GM21390 (cell line): ENCODE data around the gene RCSD1.
"Not testable (repeated sequence)": the region's sequence is repeated elsewhere in the genome, so short reads cannot be mapped to it uniquely, and the experiment has no call there.

Source experiments
- ATAC-seq: cut with Tn5 transposase; IDR thresholded peaks from one replicate; pipeline ENCODE4 v1.9.1; 2021; ENCODE audit not compliant: unreplicated experiment

The RCSD1 gene

GRCh38 chr1:167734841-167735240, 104.8 kb downstream of the RCSD1 start:
- ATAC-seq: no peak

- no peak for ATAC-seq
Observed at GRCh38 chr1:167737169-167737568, 107.1 kb downstream of the RCSD1 start.

GRCh38 chr1:167738158-167738557, 108.1 kb downstream of the RCSD1 start:
- no peak for ATAC-seq

- no peak for ATAC-seq
Observed at GRCh38 chr1:167739752-167740151, 109.7 kb downstream of the RCSD1 start.

- not testable (repeated sequence) for ATAC-seq
Observed at GRCh38 chr1:167741103-167741502, 111.1 kb downstream of the RCSD1 start.

DNA sequence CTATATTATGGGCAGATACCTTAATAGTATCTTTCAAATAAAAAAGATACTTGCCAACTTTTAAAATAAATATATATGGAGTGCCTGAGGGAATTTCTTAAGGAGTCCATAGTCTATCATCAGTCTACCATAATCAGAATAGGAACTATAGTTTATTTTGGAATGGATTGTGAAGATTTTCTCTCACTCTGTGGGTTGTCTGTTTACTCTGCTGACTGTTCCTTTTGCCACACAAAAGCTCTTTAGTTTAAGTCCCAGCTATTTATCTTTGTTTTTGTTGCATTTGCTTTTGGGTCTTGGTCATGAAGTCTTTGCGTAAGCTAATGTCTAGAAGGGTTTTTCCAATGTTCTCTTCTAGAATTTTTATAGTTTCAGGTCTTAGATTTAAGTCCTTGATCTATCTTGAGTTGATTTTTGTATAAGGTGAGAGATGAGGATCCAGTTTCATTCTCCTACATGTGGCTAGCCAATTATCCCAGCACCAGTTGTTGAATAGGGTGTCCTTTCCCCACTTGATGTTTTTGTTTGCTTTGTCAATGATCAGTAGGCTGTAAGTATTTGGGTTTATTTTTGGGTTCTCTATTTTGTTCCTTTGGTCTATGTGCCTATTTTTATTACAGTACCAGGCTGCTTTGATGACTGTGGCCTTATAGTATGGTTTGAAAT, 112.5 kb downstream of the RCSD1 start:
- ATAC-seq: not testable (repeated sequence)

GRCh38 chr1:167744901-167745300, 114.9 kb downstream of the RCSD1 start:
- ATAC-seq: no peak

DNA sequence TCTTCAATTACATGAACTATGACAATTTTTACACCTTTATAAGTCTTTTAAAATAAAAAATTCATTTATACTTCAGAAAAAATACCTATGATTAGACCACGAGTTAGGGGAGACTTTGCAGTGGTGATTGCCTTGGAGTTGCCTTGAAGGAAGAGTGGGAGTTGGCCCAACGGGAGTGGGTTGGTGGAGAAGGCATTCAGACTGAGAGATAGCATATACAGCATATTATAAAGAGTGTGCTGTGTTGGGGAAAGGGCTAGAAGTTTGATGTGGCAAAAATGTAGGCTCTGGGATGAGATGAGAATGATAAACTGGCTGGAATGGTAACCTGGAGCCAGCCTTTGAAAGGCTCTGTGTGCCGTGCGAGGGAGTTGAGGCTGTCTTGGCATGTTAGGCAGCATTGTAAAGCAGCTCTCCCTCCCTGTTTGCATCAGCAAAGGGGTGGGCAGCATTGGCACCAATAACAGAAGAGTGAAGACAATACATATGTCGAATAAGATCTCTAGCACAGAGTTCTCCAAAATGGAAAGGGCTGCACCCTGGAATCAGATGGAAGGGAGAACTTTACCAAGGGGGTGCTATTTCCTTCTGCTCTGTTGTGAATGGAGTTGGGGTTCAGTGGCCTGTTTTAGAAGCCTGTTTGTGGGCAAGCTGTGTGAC, 116.1 kb downstream of the RCSD1 start:
- no peak for ATAC-seq

- no peak for ATAC-seq
Observed at GRCh38 chr1:167746988-167747655, 117.1 kb downstream of the RCSD1 start.

- ATAC-seq: no peak
Observed at GRCh38 chr1:167747988-167748387, 118.0 kb downstream of the RCSD1 start.

GRCh38 chr1:167748906-167749305, 118.9 kb downstream of the RCSD1 start:
- no peak for ATAC-seq

DNA sequence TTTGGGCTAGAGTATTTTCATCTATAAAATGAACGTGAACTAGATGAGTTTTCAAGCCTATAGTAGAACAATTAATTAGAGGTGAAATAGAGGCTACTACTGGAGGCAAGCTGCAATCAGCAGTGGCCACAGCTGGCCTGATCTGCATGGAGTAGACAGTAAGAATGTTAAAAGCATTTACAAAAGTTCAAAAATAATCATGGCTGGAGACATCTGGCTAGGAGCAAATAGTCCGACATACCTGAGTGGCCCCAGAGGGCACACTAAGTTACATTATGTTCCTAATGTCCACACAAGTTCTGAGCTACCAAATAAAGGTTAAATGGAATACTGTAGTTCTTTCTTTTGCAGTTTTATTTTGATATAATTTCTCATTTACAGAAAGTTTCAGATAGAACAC, 119.7 kb downstream of the RCSD1 start:
- no peak for ATAC-seq

DNA sequence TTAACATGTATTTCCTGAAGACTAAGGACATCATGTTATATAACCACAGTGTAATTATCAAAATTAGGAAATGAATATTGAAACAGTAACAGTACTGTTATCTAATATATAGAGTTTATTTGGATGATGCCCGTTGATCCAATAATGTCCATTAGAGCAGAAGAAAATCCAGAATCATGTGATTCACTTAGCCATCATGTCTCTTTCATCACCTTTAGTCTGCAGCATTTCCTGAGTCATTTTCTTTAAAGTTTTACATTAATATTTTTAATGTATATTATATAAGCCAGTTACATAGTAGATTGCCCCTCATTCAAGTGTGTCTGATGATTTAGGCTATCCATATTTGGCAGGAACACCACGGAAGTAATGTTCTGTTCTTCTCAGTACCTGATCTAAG, 120.6 kb downstream of the RCSD1 start:
- ATAC-seq: no peak

DNA sequence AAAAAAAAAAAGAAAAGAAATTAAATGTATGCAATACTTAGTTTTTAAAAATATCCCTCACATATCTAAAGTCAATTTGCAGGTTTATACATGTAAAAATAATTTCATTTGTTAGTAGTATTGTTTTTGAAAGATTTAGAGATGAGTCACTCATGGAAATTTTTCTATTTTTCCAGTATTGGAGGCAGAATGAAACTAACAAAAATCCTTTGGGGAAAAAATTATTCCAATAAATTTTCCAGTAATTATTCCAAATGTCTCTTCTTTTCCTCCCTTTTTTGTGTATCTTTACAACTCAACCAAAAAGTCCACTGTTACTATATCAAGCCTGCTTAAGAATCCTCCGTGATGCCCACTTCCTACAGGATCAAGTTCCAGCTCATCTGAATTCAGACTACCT, 121.6 kb downstream of the RCSD1 start:
- no peak for ATAC-seq

DNA sequence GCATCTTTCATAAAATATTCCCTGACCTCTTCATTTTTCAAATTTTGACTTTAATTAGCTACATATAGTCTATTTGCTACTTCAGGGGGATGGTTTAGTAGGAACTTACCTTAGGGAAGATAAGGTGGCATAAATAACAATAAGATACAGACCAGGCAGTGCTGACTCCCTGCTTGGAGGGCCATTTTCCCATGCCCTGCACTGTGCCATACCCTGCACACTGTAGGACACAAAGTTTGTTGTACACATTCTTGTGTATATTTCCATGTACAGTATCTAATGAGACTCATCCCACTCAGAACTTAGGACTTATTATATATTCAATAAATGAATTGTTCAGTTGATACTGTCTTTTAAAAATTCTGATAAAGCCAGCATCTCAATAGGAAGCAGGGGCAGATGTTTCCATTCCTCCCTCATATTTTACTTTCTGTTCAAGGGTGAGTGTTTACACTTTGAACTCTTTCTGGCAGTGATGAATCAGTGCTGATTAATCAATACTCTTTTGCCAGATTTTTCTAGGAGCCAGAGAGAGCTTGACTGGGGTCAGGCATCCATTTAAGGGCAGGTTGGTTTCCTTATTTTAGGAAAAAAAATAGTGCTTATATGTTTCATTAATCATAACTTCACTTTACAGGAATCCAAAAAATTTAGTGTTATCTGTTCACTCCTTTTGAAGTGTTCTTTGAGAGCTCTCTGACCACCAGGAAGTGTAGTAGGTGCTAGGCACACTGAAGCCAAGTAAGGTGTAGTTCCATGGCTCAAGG, 122.4 kb downstream of the RCSD1 start:
- peak; percentile 31 for ATAC-seq

- ATAC-seq: no peak
Observed at GRCh38 chr1:167755654-167756053, 125.6 kb downstream of the RCSD1 start.
